Activated CD4-positive, alpha-beta T cell treated with anti-CD3 and anti-CD28 coated beads, Interleukin-2, amount 10 ng/mL, durations not matched to agents 24 days and 14 days (primary cell): ENCODE data around the gene MAP3K14. TPM values are rescaled to one million over a fixed set of nuclear protein-coding genes. Genes with fewer than 3 reads are reported as not detected.

Experiments used
- DNase-seq: peaks from one replicate; pipeline ENCODE4 v3.0.0; 2022
- H3K27ac Mint-ChIP-seq: one replicate; pipeline ENCODE4 v1.8.0; 2022; ENCODE audit warnings: mild to moderate bottlenecking, mixed read lengths
- H3K27me3 Mint-ChIP-seq: one replicate; pipeline ENCODE4 v1.8.0; 2022; ENCODE audit warnings: mixed read lengths
- H3K36me3 Mint-ChIP-seq: one replicate; pipeline ENCODE4 v1.8.0; 2022; ENCODE audit warnings: low read depth, mild to moderate bottlenecking, mixed read lengths
- H3K4me1 Mint-ChIP-seq: one replicate; pipeline ENCODE4 v1.8.0; 2021; ENCODE audit warnings: mixed read lengths
- H3K4me3 Mint-ChIP-seq: one replicate; pipeline ENCODE4 v1.8.0; 2022; ENCODE audit warnings: mild to moderate bottlenecking, moderate library complexity, mixed read lengths
- H3K9me3 Mint-ChIP-seq: one replicate; pipeline ENCODE4 v1.8.0; 2021; ENCODE audit warnings: mixed read lengths
- intact Hi-C: fragments of 100-400 bp; cut with micrococcal nuclease; formaldehyde crosslinking; loops from one replicate; pipeline ENCODE4 v1.15.1; 2023
- total RNA-seq: library from RNA; stranded (reverse); gene quantifications from 2 replicates; pipeline ENCODE4 v1.2.3, GENCODE V29; 2022

Gene MAP3K14
- total RNA-seq, 1 donor from 2014 or later: 61.0 TPM

- peak; percentile 81 for DNase-seq
- Mint-ChIP-seq H3K4me1 (peaks cover 72% of the 10 kb centered on the region), H3K27ac (peak overlapping the region; percentile 94), H3K27me3 (no peaks in the 10 kb centered on the region), H3K9me3 (no peaks in the 10 kb centered on the region), H3K4me3 (peak overlapping the region; percentile 99), H3K36me3 (peaks cover 45% of the 10 kb centered on the region)
- intact Hi-C loops: loop anchor here (2.0 to 5.0 kb wide), 2 partner anchors 67 to 165 kb away; partner anchors contain the start of genes HEXIM2 and NMT1
Observed at GRCh38 chr17:45227101-45227925, 89.5 kb downstream of the MAP3K14 start.

GRCh38 chr17:45226576-45226975 lies 90.2 kb downstream of the MAP3K14 start:
- intact Hi-C loops: loop anchor here (1.0 to 5.0 kb wide), 3 partner anchors 9 to 164 kb away; partner anchors contain the start of genes HEXIM2 and NMT1
- Mint-ChIP-seq H3K27ac (peak overlapping the region; percentile 94), H3K9me3 (no peaks in the 10 kb centered on the region), H3K4me1 (peaks cover 64% of the 10 kb centered on the region), H3K36me3 (peaks cover 41% of the 10 kb centered on the region), H3K4me3 (peak overlapping the region; percentile 99), H3K27me3 (no peaks in the 10 kb centered on the region)
- DNase-seq: peak; percentile 72

- intact Hi-C loops: loop anchor here (1.0 to 5.0 kb wide), 3 partner anchors 9 to 164 kb away; partner anchors contain the start of genes HEXIM2 and NMT1
- Mint-ChIP-seq H3K36me3 (peaks cover 41% of the 10 kb centered on the region), H3K9me3 (no peaks in the 10 kb centered on the region), H3K4me1 (peaks cover 61% of the 10 kb centered on the region), H3K4me3 (peak overlapping the region; percentile 99), H3K27me3 (no peaks in the 10 kb centered on the region), H3K27ac (peak overlapping the region; percentile 94)
- DNase-seq: peak; percentile 97
Observed at GRCh38 chr17:45225964-45226530, 90.8 kb downstream of the MAP3K14 start.

- no peaks in the 10 kb centered on the region for H3K9me3 Mint-ChIP-seq
- H3K27ac Mint-ChIP-seq: peak overlapping the region; percentile 94
- H3K27me3 Mint-ChIP-seq: no peaks in the 10 kb centered on the region
- H3K36me3 Mint-ChIP-seq: peaks cover 45% of the 10 kb centered on the region
- peak; percentile 77 for DNase-seq
- intact Hi-C loops: loop anchor here (5.0 kb wide), 1 partner anchor 163 kb away; the partner anchor contains the start of gene NMT1
- H3K4me3 Mint-ChIP-seq: peak overlapping the region; percentile 99
- peaks cover 60% of the 10 kb centered on the region for H3K4me1 Mint-ChIP-seq
Observed at GRCh38 chr17:45225051-45225700, 91.6 kb downstream of the MAP3K14 start.

- H3K27ac Mint-ChIP-seq: peak overlapping the region; percentile 94
- H3K27me3 Mint-ChIP-seq: no peaks in the 10 kb centered on the region
- peaks cover 45% of the 10 kb centered on the region for H3K36me3 Mint-ChIP-seq
- intact Hi-C loops: loop anchor here (5.0 kb wide), 1 partner anchor 162 kb away; the partner anchor contains the start of gene NMT1
- no peaks in the 10 kb centered on the region for H3K9me3 Mint-ChIP-seq
- H3K4me3 Mint-ChIP-seq: peak overlapping the region; percentile 99
- DNase-seq: peak; percentile 80
- H3K4me1 Mint-ChIP-seq: peaks cover 60% of the 10 kb centered on the region
Observed at GRCh38 chr17:45224671-45225050, 92.2 kb downstream of the MAP3K14 start.

GRCh38 chr17:45223539-45224528 lies 93.0 kb downstream of the MAP3K14 start:
- Mint-ChIP-seq H3K27me3 (no peaks in the 10 kb centered on the region), H3K4me1 (peaks cover 61% of the 10 kb centered on the region)

GRCh38 chr17:45222996-45223538 lies 93.8 kb downstream of the MAP3K14 start:
- Mint-ChIP-seq H3K4me1 (peaks cover 57% of the 10 kb centered on the region), H3K4me3 (peak overlapping the region; percentile 99), H3K27me3 (no peaks in the 10 kb centered on the region), H3K27ac (peak overlapping the region; percentile 94), H3K9me3 (no peaks in the 10 kb centered on the region), H3K36me3 (peaks cover 50% of the 10 kb centered on the region)
- no peak for DNase-seq
- intact Hi-C loops: loop anchor here (1.0 kb wide), 1 partner anchor 24 kb away; no protein-coding TSS in a partner anchor

More at GRCh38 chr17:45223539-45224528, 93.0 kb downstream of the MAP3K14 start:
- Mint-ChIP-seq H3K27ac (peak overlapping the region; percentile 94), H3K9me3 (no peaks in the 10 kb centered on the region), H3K4me3 (peak overlapping the region; percentile 99), H3K36me3 (peaks cover 50% of the 10 kb centered on the region)
- intact Hi-C loops: no loop called here
- peak; percentile 84 for DNase-seq

- Mint-ChIP-seq H3K27ac (peak overlapping the region; percentile 94), H3K36me3 (peaks cover 53% of the 10 kb centered on the region), H3K4me3 (peak overlapping the region; percentile 99), H3K27me3 (no peaks in the 10 kb centered on the region), H3K9me3 (no peaks in the 10 kb centered on the region), H3K4me1 (peaks cover 53% of the 10 kb centered on the region)
- intact Hi-C loops: loop anchor here (1.0 kb wide), 1 partner anchor 25 kb away; no protein-coding TSS in a partner anchor
- DNase-seq: peak; percentile 86
Observed at GRCh38 chr17:45222289-45222995, 94.4 kb downstream of the MAP3K14 start.

- peak; percentile 75 for DNase-seq
- Mint-ChIP-seq H3K27me3 (no peaks in the 10 kb centered on the region), H3K9me3 (no peaks in the 10 kb centered on the region), H3K4me1 (peaks cover 50% of the 10 kb centered on the region), H3K4me3 (peak overlapping the region; percentile 99), H3K36me3 (peaks cover 58% of the 10 kb centered on the region), H3K27ac (no peak overlapping the region)
- intact Hi-C loops: loop anchor here (1.0 kb wide), 1 partner anchor 25 kb away; no protein-coding TSS in a partner anchor
Observed at GRCh38 chr17:45222014-45222288, 94.9 kb downstream of the MAP3K14 start.

- H3K9me3 Mint-ChIP-seq: no peaks in the 10 kb centered on the region
- H3K4me1 Mint-ChIP-seq: peaks cover 50% of the 10 kb centered on the region
- peak within 1 kb of the TSS; percentile 94 for H3K27ac Mint-ChIP-seq
- peak within 1 kb of the TSS; percentile 99 for H3K4me3 Mint-ChIP-seq
- no peaks in the 10 kb centered on the region for H3K27me3 Mint-ChIP-seq
- intact Hi-C loops: loop anchor here (1.0 to 2.0 kb wide), 2 partner anchors 26 to 73 kb away; partner anchors contain the start of gene HEXIM1
- peaks cover 59% of the 10 kb centered on the region for H3K36me3 Mint-ChIP-seq
- DNase-seq: peak; percentile 92
Observed at GRCh38 chr17:45221081-45222013, 95.5 kb downstream of the MAP3K14 start, which contains the start of gene FMNL1. Gene FMNL1 (plus strand): TSS chr17:45221885. CDS start chr17:45222125, 240 bp downstream.

- intact Hi-C loops: loop anchor here (1.0 to 2.0 kb wide), 2 partner anchors 9 to 71 kb away; partner anchors contain the start of gene HEXIM1
- H3K4me1 Mint-ChIP-seq: peaks cover 42% of the 10 kb centered on the region
Observed at GRCh38 chr17:45220079-45220478, 96.7 kb downstream of the MAP3K14 start.

More at GRCh38 chr17:45220079-45220478, 96.7 kb downstream of the MAP3K14 start:
- H3K27ac Mint-ChIP-seq: peak overlapping the region; percentile 76
- no peaks in the 10 kb centered on the region for H3K9me3 Mint-ChIP-seq
- peaks cover 67% of the 10 kb centered on the region for H3K36me3 Mint-ChIP-seq
- peak overlapping the region; percentile 84 for H3K4me3 Mint-ChIP-seq
- peak; percentile 71 for DNase-seq
- H3K27me3 Mint-ChIP-seq: no peaks in the 10 kb centered on the region
